GM19193 (cell line): ENCODE results near the gene WNK1.

Experiments used
- POLR2A ChIP-seq: IDR thresholded peaks from 4 replicates; pipeline ENCODE4 v1.6.1; 2011; ENCODE audit not compliant: insufficient read depth, insufficient read length; ENCODE audit errors: extremely low read depth

WNK1 gene

DNA sequence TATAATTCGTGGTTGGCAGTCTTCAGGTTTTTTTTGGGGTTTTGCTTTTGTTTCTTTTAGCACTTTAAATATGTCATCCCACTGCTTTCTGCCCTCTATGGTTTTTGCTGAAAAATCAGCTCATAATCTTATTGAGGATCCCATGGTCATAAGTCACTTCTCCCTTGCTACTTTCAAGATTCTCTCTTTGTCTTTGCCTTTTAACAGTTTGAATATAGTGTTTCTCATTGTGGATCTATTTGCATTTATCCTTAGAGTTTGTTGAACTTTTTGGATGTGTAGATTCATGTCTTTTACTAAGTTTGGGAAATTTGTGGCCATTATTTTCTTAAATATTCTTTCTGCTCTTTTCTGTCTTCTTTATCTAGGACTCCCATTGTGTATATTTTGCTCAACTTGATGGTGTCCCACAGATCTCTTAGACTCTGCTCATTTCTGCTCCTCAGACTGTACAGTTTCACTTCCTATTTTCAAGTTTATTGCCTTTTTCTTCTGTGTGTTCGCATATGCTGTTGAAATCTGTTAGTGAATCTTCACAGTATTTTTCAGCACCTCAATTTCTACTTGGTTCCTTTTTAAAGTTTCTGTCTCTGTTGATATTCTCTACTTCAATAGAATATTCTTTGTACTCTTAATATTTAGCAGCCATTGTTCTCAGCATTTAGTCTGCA is 70.8 kb downstream of the WNK1 start:
- TF ChIP-seq POLR2A = no peak

DNA sequence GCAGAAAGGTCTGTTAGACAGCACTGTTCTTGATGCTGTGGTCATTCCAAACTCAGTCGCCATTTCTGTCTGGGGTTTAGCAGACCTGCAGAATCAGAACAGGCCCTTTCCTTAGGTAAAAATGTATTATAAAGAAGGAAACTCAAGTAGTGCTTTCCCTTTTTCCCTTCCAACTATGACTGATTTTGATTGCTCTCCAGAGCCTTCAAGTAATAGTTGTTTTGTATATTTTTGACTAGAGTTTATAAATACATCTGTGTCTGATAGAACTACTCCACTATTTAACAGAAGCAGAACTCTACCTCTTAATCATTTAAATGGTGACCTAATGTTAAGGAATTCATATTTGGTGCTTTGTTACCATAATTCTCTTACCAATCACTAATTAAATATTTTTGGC is 74.0 kb downstream of the WNK1 start:
- TF ChIP-seq POLR2A = no peak

DNA sequence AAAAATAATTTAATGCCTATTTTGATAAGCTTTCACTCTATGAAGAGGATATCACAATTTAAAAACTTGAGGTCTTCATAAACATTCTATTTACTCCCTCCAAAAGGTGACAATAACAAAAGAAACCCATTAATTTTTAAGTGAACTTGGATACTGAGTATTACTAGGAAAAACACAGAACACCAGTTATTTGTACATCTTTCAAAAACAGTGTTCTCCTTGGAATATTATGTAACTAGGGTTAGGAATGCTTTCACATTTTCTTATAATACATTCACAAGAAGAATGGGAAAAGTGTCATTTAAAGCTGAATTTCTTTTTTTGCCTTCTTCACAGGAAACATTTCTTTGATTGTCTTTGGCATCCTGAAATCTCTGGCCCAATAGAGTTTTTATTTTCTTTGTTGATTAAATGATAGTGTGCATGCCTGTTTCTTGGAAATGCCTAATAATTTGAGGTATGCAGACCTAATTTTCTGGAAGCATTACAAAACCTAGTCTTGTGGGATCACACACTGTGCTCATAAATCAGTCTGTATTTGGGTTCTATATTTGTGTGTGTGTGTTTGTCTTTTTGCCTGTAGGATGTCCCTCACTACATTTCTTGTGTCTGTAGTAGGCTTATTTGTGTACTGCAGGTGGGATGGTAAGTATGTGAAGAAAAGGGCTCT is 76.5 kb downstream of the WNK1 start:
- TF ChIP-seq POLR2A = no peak

DNA sequence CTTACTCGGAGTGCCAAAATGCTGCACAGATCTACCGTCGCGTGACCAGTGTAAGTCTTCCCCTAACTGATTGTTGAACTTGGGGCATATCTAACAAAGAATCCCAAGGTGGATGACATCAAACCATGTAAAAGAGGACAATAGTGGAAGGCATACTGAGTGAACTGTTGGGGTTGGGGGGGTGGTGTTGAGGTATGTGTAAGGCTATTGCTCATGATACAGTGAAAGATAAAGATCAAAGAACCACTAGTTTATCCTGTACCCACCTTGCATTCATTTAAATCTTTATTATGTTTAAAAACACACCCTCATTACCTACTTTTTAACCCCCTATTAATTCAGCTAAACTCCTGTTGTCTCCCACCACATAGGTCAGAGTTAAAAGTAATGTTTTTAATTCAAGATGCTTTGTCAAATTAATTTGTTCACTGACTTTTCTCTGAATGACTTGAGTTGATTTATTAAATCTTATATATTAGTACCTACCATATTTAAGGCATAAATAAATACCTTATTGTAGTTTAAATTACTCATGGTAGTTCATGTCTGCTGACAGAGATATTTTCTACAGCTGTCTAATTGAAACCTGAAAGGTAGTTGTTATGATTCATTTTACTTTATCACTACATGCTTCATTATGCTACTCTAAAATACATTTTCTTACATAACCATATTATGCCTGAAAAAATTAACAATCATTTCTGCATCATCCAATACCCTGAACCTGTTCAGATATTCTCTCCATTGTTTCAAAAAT is 77.9 kb downstream of the WNK1 start:
- TF ChIP-seq POLR2A = no peak

- no peak for TF ChIP-seq POLR2A
Measured at GRCh38 chr12:835754-836518, 83.6 kb downstream of the WNK1 start.

DNA sequence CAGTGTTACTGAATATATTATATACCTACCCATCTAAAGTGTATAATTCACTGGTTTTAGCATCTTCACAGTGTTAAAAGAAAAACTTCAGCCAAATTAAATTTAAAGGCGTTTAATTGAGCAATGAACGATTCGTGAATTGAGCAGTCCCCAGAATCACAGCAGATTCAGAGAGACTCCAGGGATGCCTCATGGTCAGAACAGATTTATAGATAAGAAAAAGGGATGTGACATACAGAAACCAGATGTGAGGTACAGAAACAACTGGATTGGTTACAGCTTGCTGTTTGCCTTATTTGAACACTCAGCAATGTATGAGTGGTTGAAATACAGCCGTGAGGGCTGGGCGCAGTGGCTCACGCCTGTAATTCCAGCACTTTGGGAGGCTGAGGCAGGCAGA is 84.6 kb downstream of the WNK1 start:
- TF ChIP-seq POLR2A = no peak

GRCh38 chr12:837548-837947 is 85.2 kb downstream of the WNK1 start:
- no peak for TF ChIP-seq POLR2A

- no peak for TF ChIP-seq POLR2A
Measured at GRCh38 chr12:843609-844008, 91.2 kb downstream of the WNK1 start.

DNA sequence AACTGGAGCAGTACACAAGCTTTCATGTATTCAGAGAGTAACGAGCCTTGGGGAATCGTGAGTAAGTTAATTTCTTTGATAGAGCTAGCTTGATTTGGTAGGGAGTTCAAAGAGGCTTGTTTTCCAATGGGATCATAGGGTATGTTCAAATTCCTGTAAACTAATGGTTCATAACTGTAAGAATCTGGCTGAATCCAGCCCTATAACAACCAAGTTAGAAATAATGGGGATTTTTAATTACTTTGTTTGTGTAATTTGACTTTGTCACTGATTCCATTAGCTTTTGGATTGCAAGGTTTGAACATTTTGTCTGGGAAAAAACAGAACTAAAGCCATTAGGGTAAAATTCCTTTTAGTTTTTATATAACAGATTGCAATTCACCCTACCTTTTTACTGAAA is 94.0 kb downstream of the WNK1 start:
- TF ChIP-seq POLR2A = no peak

GRCh38 chr12:848173-848865 is 95.9 kb downstream of the WNK1 start:
- TF ChIP-seq POLR2A = no peak

DNA sequence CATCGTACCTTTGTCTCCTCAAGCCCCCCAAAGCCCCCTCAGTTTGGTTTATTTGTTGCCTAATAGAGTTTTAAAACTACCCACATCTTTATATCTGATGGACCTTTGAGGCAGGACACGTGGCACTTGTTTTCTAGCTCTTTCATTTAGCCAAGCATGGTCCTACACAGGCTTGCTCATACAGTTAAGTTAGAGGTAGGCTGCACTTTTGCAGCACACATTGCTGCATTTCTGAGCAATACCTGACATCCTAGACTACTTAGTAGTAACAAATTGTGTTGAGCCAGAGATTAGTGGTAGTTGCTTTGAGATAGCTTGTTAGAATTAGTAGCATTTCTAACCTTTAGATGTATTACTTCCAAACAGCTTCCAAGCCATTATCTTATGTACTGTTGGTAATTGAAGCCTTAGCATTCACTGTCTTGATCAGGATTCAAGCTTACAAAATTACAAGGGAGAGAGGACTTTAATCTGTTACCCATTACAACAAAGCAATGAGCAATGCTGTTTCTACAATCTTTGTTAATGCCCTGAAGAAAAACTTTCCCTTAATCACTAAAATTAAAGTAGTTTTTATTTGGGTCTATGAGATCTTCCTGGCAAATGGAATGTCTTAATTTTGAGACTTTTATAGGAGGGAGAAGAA is 96.6 kb downstream of the WNK1 start:
- no peak for TF ChIP-seq POLR2A

- no peak for TF ChIP-seq POLR2A
Measured at GRCh38 chr12:851343-851742, 99.0 kb downstream of the WNK1 start.

- no peak for TF ChIP-seq POLR2A
Measured at GRCh38 chr12:851913-852312, 99.5 kb downstream of the WNK1 start.

DNA sequence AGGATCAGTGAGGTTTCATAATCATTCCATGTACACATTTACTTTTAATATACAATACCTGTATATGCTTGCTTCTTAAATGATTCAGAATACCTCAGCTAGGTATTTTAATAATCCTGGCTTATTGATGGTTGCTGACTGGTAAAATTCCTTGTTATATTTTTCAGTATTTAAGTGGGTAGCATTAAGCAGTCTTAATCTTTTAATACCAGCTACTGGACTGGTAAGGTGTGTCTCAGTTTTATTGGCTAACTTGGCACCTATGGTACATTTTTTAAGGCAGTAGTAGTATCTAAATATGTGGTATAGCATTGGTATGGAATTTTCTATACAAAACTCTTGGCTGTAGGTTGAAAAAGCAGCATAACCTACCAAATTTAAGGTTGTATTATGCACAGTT is 100.5 kb downstream of the WNK1 start:
- TF ChIP-seq POLR2A = no peak
